K562 (cell line): ENCODE measurements around the gene SLC22A23. TPM values are rescaled to one million over a fixed set of nuclear protein-coding genes. Genes with fewer than 3 reads are reported as not detected.

Experiments used
- NFE2 ChIP-seq: IDR thresholded peaks from 2 replicates; pipeline ENCODE4 v1.6.1; 2014; ENCODE audit warnings: antibody characterized with exemption, low read depth
- RBBP5 ChIP-seq: fragments of 200-600 bp; sonication (generic); IDR thresholded peaks from 2 replicates; pipeline ENCODE4 v1.6.1; 2012; ENCODE audit warnings: borderline replicate concordance, mild to moderate bottlenecking, low read length, control low read depth, inconsistent platforms; ENCODE audit not compliant: insufficient read depth, poor library complexity, severe bottlenecking
- ZNF717 ChIP-seq: fragments of 250-450 bp; sonication (Bioruptor Pico); IDR thresholded peaks from 2 replicates; pipeline ENCODE4 v1.5.0; 2021
- polyA plus RNA-seq, 8 experiments: library from polyadenylated mRNA; depleted of rRNA in 4 of 8; stranded (reverse) in 5 of 8; unstranded in 3 of 8; fragments of >200 nt; fragmentation: Nextera tagmentation in 2 of 8; fragmentation: Illumina TruSeq in 1 of 8; extraction: Ambion mirVana in 2 of 8; extraction: Trizol in 1 of 8; gene quantifications; 2 replicates each; pipeline versions ENCODE4 v1.2.1 to v1.2.3, GENCODE V29; 2011 to 2014; ENCODE audit warnings: inconsistent platforms in 1 of 8, missing spikeins in 1 of 8
- total RNA-seq, 7 experiments: library from RNA; depleted of rRNA in 6 of 7; stranded (reverse); fragments of >200 nt in 6 of 7; fragmentation: Illumina TruSeq in 2 of 7; extraction: Trizol in 2 of 7; gene quantifications; 2 replicates each; pipeline versions ENCODE4 v1.2.1 to v1.2.3, GENCODE V29; 2011 to 2021; ENCODE audit warnings: low replicate concordance in 1 of 7
- TF ChIP-seq, protein P1 (sequence below): sonication (generic); formaldehyde crosslinking; IDR thresholded peaks from 2 replicates; pipeline ENCODE4 v1.8.0; 2022; ENCODE audit warnings: mild to moderate bottlenecking, missing genetic modification reagents

SLC22A23 gene
- total and polyA plus RNA-seq, 9 of the 15 experiments (the other 6 are each of a cell fraction or from before 2014, with no cell fraction given): 0.30 to 8.7 (median 2.5) TPM

DNA sequence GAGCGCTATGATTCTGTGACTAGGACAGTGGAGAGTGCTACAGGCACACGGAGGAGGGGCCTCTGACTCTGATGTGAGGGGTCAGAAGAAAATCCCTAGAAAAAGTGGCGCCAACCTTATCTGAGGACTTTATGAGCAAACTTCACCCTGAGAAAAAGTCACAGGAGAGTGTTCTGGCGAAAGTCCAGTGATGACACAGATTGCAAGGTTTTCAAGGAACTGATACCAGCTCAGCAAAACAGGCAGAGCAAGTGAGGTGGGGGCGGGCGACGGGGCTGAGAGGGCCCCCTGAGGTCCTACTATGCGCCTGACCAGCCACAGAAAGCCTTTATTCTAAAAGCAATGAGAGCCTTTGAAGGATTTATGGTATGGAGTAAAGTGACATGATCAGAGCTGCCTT is 73.3 kb downstream of the SLC22A23 start (continued):
- TF ChIP-seq, protein P1, sequence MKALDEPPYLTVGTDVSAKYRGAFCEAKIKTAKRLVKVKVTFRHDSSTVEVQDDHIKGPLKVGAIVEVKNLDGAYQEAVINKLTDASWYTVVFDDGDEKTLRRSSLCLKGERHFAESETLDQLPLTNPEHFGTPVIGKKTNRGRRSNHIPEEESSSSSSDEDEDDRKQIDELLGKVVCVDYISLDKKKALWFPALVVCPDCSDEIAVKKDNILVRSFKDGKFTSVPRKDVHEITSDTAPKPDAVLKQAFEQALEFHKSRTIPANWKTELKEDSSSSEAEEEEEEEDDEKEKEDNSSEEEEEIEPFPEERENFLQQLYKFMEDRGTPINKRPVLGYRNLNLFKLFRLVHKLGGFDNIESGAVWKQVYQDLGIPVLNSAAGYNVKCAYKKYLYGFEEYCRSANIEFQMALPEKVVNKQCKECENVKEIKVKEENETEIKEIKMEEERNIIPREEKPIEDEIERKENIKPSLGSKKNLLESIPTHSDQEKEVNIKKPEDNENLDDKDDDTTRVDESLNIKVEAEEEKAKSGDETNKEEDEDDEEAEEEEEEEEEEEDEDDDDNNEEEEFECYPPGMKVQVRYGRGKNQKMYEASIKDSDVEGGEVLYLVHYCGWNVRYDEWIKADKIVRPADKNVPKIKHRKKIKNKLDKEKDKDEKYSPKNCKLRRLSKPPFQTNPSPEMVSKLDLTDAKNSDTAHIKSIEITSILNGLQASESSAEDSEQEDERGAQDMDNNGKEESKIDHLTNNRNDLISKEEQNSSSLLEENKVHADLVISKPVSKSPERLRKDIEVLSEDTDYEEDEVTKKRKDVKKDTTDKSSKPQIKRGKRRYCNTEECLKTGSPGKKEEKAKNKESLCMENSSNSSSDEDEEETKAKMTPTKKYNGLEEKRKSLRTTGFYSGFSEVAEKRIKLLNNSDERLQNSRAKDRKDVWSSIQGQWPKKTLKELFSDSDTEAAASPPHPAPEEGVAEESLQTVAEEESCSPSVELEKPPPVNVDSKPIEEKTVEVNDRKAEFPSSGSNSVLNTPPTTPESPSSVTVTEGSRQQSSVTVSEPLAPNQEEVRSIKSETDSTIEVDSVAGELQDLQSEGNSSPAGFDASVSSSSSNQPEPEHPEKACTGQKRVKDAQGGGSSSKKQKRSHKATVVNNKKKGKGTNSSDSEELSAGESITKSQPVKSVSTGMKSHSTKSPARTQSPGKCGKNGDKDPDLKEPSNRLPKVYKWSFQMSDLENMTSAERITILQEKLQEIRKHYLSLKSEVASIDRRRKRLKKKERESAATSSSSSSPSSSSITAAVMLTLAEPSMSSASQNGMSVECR (CRISPR knock-in tag): no peak
- TF ChIP-seq RBBP5 (no peak), ZNF717 (CRISPR knock-in tag) (no peak), NFE2 (peak; percentile 73)
- TF ChIP-seq, all 486 proteins: peak for 102
